H1 (cell line): ENCODE results near the gene BCAS3. TPM values are rescaled to one million over a fixed set of nuclear protein-coding genes. Genes with fewer than 3 reads are reported as not detected.

Source experiments
- BACH1 ChIP-seq: IDR thresholded peaks from 2 replicates; pipeline ENCODE4 v1.6.1; 2012; ENCODE audit warnings: low read length, improper control_type of control experiment
- CHD7 ChIP-seq: fragments of 300-600 bp; sonication (generic); IDR thresholded peaks from 2 replicates; pipeline ENCODE4 v1.7.1; 2012; ENCODE audit warnings: low read length, moderate library complexity, mild to moderate bottlenecking, inconsistent platforms; ENCODE audit not compliant: insufficient replicate concordance
- CREB1 ChIP-seq: IDR thresholded peaks from 2 replicates; pipeline ENCODE4 v1.6.1; 2012; ENCODE audit warnings: inconsistent platforms
- HDAC2 ChIP-seq, 2 experiments: fragments of 300-600 bp in 1 of 2; sonication (generic) in 1 of 2; IDR thresholded peaks; 2 replicates each; pipeline ENCODE4 v1.6.1; 2011 to 2012; ENCODE audit warnings: low read depth in 2 of 2, low read length in 2 of 2, mild to moderate bottlenecking in 2 of 2, moderate library complexity in 2 of 2, borderline replicate concordance in 1 of 2, inconsistent platforms in 1 of 2
- JUN ChIP-seq: IDR thresholded peaks from 2 replicates; pipeline ENCODE4 v1.6.1; 2011; ENCODE audit warnings: low read depth, mild to moderate bottlenecking, improper control_type of control experiment, low read length
- SAP30 ChIP-seq: fragments of 300-600 bp; sonication (generic); IDR thresholded peaks from 2 replicates; pipeline ENCODE4 v1.7.1; 2012; ENCODE audit warnings: low read length, moderate library complexity, mild to moderate bottlenecking, inconsistent platforms; ENCODE audit not compliant: insufficient read depth, insufficient replicate concordance
- SP2 ChIP-seq: IDR thresholded peaks from 2 replicates; pipeline ENCODE4 v1.6.1; 2012; ENCODE audit warnings: mild to moderate bottlenecking, low read length, inconsistent platforms
- TAF1 ChIP-seq: IDR thresholded peaks from 2 replicates; pipeline ENCODE4 v1.6.1; 2011; ENCODE audit warnings: mild to moderate bottlenecking, low read depth, low read length
- TCF12 ChIP-seq: IDR thresholded peaks from 2 replicates; pipeline ENCODE4 v1.6.1; 2011; ENCODE audit warnings: low read depth, mild to moderate bottlenecking, low read length
- USF2 ChIP-seq: IDR thresholded peaks from 2 replicates; pipeline ENCODE4 v1.6.1; 2011; ENCODE audit warnings: low read length, improper control_type of control experiment
- polyA plus RNA-seq, 7 experiments: library from polyadenylated mRNA; depleted of rRNA in 3 of 7; stranded (reverse) in 5 of 7; unstranded in 2 of 7; fragments of >200 nt in 5 of 7; fragments of 200-250 nt in 2 of 7; gene quantifications; 1 replicate in 5 of 7; 2 replicates in 1 of 7; 4 replicates in 1 of 7; pipeline versions ENCODE4 v1.2.1 to v1.2.3, GENCODE V29; 2011 to 2013; ENCODE audit warnings: missing spikeins in 2 of 7, mixed read lengths in 2 of 7
- total RNA-seq: library from RNA; stranded (reverse); fragmentation: NEBNext Ultra II Directional; extraction: Animal tissue kit (Norgen Biotek cat#: 25700); gene quantifications from 2 replicates; pipeline ENCODE4 v1.2.1, GENCODE V29; 2021

BCAS3 gene
- total and polyA plus RNA-seq, 2 of the 8 experiments (the other 6 are each of a cell fraction or from before 2014, with no cell fraction given): 9.9 to 13.3 TPM

- no peak for TF ChIP-seq CHD7
- no peak for TF ChIP-seq JUN
- TF ChIP-seq CREB1: no peak
- TF ChIP-seq HDAC2 (IDR thresholded peaks at IDR 0.05; ENCODE audit: borderline replicate concordance in 1 of 2, low read depth in 2 of 2, low read length in 2 of 2): no peak
- no peak for TF ChIP-seq TCF12
- TF ChIP-seq USF2: no peak
- no peak for TF ChIP-seq BACH1
- no peak for TF ChIP-seq SAP30
- no peak for TF ChIP-seq SP2
- no peak for TF ChIP-seq TAF1
Measured at GRCh38 chr17:61420745-61421398, 743.2 kb downstream of the BCAS3 start (continued).
